Stimulated activated CD4-positive, alpha-beta T cell treated with anti-CD3 and anti-CD28 coated beads, Interleukin-2, amount 100 ng/mL, for 48 hours (primary cell): Measurements from ENCODE around the gene KBTBD6.
"Not testable (repeated sequence)": the region's sequence is repeated elsewhere in the genome, so short reads cannot be mapped to it uniquely, and the experiment has no call there.

Experiments used
- DNase-seq, 2 donors: peaks; one replicate each; pipeline ENCODE4 v3.0.0-alpha.2; 2020

KBTBD6 gene

DNA sequence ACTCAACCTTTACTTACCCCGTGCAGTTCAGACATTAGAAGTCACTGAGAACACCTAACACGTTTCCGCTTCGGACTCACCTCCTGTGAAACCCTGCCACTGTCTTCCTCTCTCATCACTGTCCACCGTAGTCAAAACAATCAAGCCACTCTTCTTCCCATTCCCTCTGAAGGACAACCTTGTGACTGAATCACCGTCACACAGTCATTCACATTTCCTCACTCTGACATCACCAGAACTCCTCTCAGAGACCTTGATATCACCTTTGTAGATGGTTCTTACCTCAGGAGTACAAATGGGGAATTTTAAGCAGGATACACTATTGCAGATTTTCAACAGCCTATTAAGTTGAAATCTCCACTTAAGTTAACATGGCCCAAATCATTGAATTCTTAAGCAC lies 1.3 kb upstream of the KBTBD6 start:
- DNase-seq, result no peak

DNA sequence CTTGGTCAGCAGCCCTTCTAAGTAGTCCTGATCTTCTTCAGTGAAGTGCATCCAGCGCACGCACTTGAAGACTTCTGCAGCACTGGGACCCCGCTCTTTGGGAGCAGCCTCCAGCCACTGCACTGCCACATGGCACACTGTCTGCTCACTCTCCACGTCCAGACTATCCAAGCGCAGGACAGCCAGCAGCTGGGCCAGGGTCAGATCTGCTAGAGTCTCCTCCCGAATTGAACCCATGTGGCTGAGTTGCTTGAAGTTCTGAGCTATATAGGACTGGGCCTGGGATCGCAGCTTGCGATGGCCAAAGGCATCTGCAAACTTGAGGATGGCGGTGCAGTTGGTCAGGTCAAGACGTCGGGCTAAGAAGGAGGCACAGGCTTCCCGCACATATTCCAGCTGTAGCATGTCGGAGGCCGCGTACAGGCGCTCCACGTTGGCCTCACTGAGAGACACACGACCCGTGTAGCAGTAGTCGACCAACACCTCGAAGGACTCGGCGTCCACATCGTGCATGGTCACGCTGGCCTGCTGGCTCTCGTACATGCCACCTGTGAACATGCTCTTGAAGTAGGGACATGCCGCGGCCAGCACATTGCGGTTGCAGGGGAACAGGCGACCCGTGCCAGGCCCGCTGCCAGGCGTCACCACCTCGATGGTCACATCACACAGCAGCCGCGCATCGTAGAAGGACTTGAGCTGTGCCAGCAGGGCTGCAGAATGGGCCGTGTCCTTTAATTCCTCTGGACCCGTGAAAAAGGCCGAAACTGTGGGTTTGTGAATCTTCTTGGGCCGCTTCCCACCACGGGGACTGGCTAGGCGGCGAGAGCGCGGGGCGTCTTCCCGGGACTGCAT lies 716 bp downstream of the KBTBD6 start:
- DNase-seq, result not testable (repeated sequence)

DNA sequence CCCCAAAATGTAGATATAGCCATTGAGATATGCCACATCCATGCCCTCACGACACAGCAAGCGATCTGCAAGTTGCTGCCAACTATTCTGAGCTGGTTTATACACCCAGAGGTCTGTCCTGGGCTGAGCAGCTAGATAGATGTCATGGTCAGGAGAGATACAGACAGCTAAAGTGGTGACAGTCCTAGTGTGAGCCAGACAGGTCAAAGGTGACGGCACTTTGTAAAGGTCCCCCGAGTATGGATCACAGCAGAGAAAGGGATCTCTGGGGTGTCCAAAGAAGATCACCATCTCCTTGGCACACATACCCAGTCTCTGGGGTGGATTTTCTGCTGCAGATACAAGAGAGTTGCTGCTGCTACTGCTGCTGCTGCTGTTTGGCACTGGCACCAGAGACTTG lies 1.4 kb downstream of the KBTBD6 start:
- not testable (repeated sequence) for DNase-seq

DNA sequence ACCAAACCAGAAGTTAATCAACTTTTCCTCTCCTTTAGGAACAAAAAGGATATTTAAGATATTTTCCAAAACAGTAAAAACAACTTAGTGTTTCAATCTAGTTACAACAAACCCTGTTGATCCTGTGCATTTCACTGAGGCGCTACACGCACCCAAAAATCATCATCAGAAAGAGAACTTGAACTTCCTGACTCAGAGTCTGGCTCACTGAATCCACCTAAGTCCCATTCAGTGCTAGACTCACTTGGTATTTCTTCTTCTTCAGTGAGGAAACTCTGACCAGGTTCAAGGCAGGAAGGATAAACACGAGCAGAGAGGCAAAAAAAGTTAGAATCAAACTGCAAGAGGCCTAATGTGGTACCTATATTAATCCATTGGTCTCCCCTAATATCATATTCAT lies 2.2 kb downstream of the KBTBD6 start:
- no peak for DNase-seq

DNA sequence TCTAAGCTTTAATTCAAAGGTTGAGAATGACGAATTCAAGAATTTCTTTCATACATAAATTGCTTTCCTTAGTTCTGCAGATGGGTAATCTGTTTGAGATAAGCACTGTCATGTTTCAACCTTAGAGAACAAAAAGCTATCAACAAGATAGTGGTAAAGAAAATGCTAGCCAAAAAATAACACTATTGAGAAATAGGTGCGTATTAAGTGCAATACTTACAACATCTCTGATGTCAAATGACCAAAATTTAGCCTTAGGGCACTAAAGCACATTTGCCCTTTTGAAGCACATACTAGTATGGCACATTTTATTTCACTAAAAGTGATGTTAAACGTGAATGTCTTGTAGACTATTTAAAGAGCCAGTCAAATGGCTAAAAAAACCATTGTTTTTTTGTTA lies 4.9 kb downstream of the KBTBD6 start:
- no peak for DNase-seq

DNA sequence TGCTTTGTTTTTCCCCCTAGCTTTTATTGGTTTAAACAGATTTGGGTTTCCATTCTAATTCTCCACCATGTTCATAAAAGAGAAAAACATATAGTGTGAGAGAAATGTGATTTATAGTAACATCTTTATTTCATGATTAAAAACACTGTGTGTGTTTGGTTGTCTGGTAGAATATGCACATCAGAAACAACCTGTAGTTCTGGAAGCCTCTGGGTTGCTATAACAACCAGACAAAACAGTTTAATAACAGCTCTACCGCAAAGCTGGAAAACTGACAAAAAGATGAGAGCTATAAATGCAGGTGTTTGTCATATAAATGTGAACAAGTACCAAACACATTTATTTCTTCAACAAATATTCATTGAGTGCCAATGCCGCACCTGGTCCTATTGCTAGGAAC lies 9.8 kb downstream of the KBTBD6 start:
- no peak for DNase-seq

DNA sequence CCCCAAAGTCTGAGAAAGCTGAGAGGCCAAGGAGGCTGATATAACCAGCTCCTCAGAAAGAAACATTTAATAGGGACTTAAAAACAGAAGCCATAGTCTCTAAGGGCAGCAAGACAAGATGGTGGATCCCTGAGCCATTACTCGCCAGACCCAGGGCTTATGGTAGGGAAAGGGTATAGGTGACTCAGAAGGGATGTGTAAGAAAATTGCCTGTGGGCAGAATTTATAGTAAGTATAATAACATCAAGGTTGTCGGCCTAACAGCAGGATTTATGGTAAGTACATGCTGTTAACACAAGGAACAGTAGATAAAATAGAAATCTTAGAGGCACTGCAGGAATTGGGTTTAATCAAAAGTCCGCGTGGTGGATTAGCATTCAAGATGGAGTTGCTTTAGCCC lies 14.7 kb downstream of the KBTBD6 start:
- DNase-seq, result no peak

DNA sequence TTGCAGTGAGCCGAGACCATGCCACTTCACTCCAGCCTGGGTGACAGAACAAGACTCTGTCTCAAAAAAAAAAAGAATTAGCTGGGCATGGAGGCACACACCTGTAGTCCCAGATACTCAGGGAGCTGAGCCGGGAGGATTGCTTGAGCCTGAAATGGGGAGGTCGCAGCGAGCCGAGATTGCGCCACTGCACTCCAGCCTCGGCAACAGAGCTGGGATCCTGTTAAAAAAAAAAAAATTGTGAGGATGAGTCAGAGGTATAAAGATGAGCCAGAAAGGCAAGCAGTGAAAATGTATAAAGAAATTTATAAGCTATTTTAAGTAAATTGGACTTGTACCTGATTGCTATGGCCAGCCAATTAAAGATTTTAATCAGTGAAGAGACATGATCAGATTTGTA lies 21.1 kb downstream of the KBTBD6 start:
- DNase-seq, result no peak

DNA sequence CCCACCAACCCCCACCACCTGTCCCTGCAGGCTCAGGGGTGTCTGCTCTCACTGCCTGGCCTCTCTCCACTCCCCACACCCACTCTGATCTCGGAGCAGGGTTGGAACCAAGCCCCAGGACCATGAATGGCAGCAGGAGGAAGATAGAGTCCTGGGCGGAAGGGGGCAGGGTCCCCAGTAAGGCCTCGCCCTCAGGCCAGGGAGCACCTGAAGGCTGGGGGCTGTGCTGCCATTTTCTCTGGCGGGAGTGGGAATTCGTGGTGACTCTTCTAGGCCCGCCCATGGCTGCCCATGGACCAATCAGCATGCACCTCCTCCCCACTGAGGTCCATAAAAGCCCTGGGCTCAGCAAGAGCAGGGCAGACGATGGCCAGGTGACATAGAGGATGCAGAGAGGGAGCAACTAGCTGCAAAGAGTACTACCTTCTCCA lies 25.0 kb downstream of the KBTBD6 start:
- DNase-seq, result no peak

DNA sequence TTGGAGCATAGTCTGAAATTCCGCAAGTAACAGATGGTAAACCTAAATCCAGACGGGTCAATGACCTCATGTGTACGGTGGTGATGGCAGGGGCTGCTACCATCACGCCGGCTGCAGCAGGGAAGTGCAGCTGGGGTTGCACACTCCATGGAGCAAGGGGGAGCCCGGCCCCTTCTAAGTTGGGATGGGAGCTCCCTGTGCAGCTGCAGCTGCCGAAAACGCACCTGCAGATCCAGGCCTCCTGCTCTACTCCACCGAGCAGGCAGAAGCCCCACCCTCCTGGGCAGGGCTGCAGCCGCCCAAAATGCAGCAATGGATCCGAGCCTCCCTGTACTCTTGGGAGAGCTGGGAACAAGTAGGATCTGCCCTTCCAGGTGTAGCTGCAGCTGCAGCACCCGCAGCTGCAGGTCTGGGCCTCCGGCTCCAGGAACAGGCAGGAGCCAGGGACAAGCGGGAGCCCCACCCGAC lies 25.5 kb downstream of the KBTBD6 start:
- DNase-seq, result no peak

DNA sequence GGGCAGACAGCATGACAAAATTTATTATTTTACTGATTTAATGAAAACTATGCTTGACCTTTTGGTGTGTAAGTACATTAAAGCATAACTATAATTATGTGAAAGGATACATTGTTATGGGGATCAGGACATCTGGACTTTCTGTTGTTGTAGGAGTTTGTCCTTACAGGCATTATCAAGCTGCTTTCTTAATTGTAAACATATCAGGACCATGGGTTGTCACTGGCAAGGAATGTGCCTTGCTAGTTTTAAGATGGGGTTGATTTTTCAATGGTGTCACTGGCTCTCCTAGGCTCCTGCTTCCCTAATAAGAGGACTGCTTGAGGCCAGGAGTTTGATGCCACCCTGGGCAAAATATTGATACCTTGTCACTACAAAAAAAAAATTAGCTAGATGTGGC lies 32.6 kb downstream of the KBTBD6 start:
- DNase-seq, result no peak

DNA sequence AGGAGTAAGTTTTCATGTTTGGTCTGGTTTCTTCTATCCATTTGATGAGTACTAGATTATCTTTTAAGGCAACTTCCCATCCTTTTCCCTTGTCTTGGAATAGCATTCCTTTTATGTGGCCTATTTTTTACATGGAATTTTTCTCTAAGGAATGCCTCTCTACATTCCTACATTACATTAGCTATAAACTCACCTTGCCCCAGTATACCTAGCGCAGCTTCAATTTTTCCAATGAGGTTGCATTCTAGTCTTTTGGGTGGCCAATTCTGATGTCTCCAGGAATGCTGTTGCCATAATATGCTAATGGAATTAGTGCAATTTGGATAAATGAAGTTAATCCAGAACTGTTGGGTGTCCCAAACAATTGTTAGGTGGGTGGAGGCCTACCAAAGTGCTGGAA lies 33.8 kb downstream of the KBTBD6 start:
- DNase-seq, result no peak

DNA sequence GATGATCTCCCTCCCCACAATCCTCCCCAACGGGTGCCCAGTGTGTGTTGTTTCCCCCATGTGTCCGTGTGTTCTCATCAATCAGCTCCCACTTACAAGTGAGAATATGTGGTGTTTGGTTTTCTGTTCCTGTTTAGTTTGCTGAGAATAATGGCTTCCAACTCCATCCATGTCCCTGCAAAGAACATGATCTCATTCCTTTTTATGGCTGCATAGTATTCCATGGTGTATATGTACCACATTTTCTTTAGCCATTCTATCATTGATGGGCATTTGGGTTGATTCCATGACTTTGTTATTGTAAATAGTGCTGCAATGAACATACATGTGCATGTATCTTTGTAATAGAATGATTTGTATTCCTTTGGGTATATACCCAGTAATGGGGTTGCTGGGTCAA lies 36.9 kb downstream of the KBTBD6 start:
- not testable (repeated sequence) for DNase-seq

DNA sequence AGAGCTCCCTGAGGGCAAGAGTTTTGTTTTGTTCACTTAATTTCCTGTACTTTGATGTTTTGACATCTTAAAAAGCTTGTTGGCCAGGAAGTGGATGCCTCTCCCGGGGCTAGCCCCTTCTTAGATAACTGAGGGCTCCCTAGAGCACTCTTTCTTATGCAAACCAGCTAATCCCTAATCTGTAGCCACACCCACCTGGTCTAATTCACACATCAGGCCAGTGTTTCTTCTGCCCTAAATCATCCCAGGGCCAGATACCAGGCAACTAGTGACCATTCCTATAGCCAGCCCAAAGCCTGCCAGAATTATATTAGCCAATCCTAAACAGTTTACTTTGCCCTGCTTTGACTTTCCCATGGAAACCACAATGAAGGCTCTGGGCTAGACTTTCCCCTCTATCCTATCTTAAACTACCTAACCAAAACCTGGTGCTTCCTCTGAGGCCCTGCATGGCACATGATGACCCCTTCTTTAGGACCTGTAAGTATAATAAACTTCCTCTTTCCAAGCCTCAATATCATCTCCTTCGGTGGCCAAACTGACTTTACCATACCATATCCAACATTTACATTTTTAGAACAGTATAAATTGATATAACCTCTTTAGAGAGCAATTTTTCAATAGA lies 46.5 kb downstream of the KBTBD6 start:
- DNase-seq, result no peak

DNA sequence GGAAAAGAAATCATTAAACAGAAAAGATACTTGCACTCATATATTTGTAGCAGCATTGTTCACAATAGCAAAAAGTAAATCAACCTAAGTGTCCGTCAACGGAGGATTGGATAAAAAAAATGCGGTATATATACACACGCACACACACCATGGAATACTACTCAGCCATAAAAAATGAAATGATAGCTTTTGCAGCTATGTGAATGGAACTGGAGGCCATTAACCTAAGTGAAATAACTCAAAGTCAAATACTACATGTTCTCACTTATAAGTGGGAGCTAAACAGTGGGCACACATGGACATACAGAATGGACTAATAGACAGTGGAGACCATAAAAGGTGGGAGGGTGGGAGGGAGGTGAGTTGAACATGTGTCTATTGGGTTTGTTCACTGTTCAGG lies 52.9 kb downstream of the KBTBD6 start:
- DNase-seq, result no peak
